Neural progenitor cell (in vitro differentiated cells): ENCODE measurements around the gene ARHGAP9. TPM values are rescaled to one million over a fixed set of nuclear protein-coding genes. Genes with fewer than 3 reads are reported as not detected.
"Not testable (repeated sequence)": the region's sequence is repeated elsewhere in the genome, so short reads cannot be mapped to it uniquely, and the experiment has no call there.

Experiments
- DNase-seq: peaks from one replicate; pipeline ENCODE4 v3.0.0-alpha.2; 2016; ENCODE audit warnings: low spot score
- H2AFZ ChIP-seq: fragments of 200-600 bp; sonication (generic); replicated peaks from 2 replicates; pipeline ENCODE4 v1.6.1; 2016; ENCODE audit warnings: antibody characterized with exemption
- H3F3A ChIP-seq: fragments of 200-600 bp; sonication (generic); 2 replicates; pipeline ENCODE4 v1.6.1; 2016; ENCODE audit warnings: antibody characterized with exemption, low read depth
- H3K27ac ChIP-seq: fragments of 200-600 bp; sonication (generic); 2 replicates; pipeline ENCODE4 v1.5.1; 2016; ENCODE audit warnings: mild to moderate bottlenecking
- H3K27me3 ChIP-seq: fragments of 200-600 bp; sonication (generic); 2 replicates; pipeline ENCODE4 v1.6.1; 2016; ENCODE audit warnings: mild to moderate bottlenecking, moderate library complexity
- H3K36me3 ChIP-seq: fragments of 200-600 bp; sonication (generic); 2 replicates; pipeline ENCODE4 v1.5.1; 2016
- H3K4me1 ChIP-seq: fragments of 200-600 bp; sonication (generic); 2 replicates; pipeline ENCODE4 v1.6.1; 2016; ENCODE audit warnings: mixed run types
- H3K4me2 ChIP-seq: fragments of 200-600 bp; sonication (generic); 2 replicates; pipeline ENCODE4 v1.6.1; 2016
- H3K4me3 ChIP-seq: fragments of 200-600 bp; sonication (generic); 2 replicates; pipeline ENCODE4 v1.5.1; 2016
- H3K79me2 ChIP-seq: fragments of 200-600 bp; sonication (generic); 2 replicates; pipeline ENCODE4 v1.6.1; 2016; ENCODE audit warnings: low read depth
- H3K9ac ChIP-seq: fragments of 200-600 bp; sonication (generic); 2 replicates; pipeline ENCODE4 v1.6.1; 2016
- H3K9me3 ChIP-seq: fragments of 200-600 bp; sonication (generic); 2 replicates; pipeline ENCODE4 v1.5.1; 2016; ENCODE audit warnings: low read depth
- H4K20me1 ChIP-seq: fragments of 200-600 bp; sonication (generic); 2 replicates; pipeline ENCODE4 v1.6.1; 2016; ENCODE audit warnings: low read depth
- H3K27ac Mint-ChIP-seq: 3 replicates; pipeline ENCODE4 v1.8.0; 2021; ENCODE audit warnings: mixed read lengths
- H3K27me3 Mint-ChIP-seq: 2 replicates; pipeline ENCODE4 v1.8.0; 2022; ENCODE audit warnings: low read depth, mild to moderate bottlenecking, inconsistent platforms, moderate library complexity, mixed read lengths; ENCODE audit not compliant: insufficient read depth
- H3K36me3 Mint-ChIP-seq: 3 replicates; pipeline ENCODE4 v1.8.0; 2021; ENCODE audit warnings: mixed read lengths
- H3K4me1 Mint-ChIP-seq: 3 replicates; pipeline ENCODE4 v1.8.0; 2021; ENCODE audit warnings: mixed read lengths
- H3K4me3 Mint-ChIP-seq: 3 replicates; pipeline ENCODE4 v1.8.0; 2021; ENCODE audit warnings: mild to moderate bottlenecking, moderate library complexity, mixed read lengths
- H3K9me3 Mint-ChIP-seq: 3 replicates; pipeline ENCODE4 v1.8.0; 2020; ENCODE audit warnings: mixed read lengths
- EZH2 ChIP-seq: fragments of 200-600 bp; sonication (generic); IDR thresholded peaks from 2 replicates; pipeline ENCODE4 v1.6.1; 2017; ENCODE audit warnings: antibody characterized with exemption, mild to moderate bottlenecking, moderate library complexity
- EZH2phosphoT487 ChIP-seq: fragments of 200-600 bp; sonication (generic); IDR thresholded peaks from 2 replicates; pipeline ENCODE4 v1.6.1; 2017; ENCODE audit warnings: antibody characterized with exemption
- total RNA-seq: library from RNA; depleted of rRNA; stranded (reverse); fragments of >200 nt; gene quantifications from 2 replicates; pipeline ENCODE4 v1.2.3, GENCODE V29; 2015; ENCODE audit warnings: low replicate concordance
- TF ChIP-seq, protein P1 (sequence below): fragments of 200-600 bp; sonication (generic); IDR thresholded peaks from 2 replicates; pipeline ENCODE4 v1.5.1; 2017; ENCODE audit warnings: antibody characterized with exemption, mild to moderate bottlenecking

Gene ARHGAP9
- total RNA-seq, 1 donor from 2014 or later: not detected

DNA sequence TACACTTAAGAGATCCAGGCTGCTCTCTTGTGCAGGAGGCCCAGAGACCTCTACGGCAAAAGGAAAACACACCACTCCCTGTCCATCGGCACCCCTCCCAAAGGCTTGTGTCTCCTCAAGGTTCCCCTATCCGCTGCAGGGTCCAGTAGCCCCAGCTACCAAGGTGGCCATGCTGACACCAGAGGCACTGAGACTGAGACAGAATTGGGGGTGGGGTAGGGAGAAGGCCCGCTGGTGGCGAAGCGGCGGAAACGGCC is 40.1 kb upstream of the ARHGAP9 start:
- TF ChIP-seq EZH2phosphoT487 (no peak), EZH2 (no peak)
- TF ChIP-seq, protein P1, sequence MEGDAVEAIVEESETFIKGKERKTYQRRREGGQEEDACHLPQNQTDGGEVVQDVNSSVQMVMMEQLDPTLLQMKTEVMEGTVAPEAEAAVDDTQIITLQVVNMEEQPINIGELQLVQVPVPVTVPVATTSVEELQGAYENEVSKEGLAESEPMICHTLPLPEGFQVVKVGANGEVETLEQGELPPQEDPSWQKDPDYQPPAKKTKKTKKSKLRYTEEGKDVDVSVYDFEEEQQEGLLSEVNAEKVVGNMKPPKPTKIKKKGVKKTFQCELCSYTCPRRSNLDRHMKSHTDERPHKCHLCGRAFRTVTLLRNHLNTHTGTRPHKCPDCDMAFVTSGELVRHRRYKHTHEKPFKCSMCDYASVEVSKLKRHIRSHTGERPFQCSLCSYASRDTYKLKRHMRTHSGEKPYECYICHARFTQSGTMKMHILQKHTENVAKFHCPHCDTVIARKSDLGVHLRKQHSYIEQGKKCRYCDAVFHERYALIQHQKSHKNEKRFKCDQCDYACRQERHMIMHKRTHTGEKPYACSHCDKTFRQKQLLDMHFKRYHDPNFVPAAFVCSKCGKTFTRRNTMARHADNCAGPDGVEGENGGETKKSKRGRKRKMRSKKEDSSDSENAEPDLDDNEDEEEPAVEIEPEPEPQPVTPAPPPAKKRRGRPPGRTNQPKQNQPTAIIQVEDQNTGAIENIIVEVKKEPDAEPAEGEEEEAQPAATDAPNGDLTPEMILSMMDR: no peak
- H4K20me1 ChIP-seq: peaks cover 44% of the 10 kb centered on the region
- H3K4me1 ChIP-seq: peaks cover 33% of the 10 kb centered on the region
- Mint-ChIP-seq H3K27ac (peak overlapping the region; percentile 28), H3K36me3 (peaks cover 28% of the 10 kb centered on the region), H3K27me3 (peaks cover 13% of the 10 kb centered on the region), H3K4me3 (peak overlapping the region; percentile 98), H3K9me3 (no peaks in the 10 kb centered on the region), H3K4me1 (peaks cover 45% of the 10 kb centered on the region)
- peak; percentile 59 for DNase-seq
- H3K27ac ChIP-seq: peak overlapping the region; percentile 74
- no peaks in the 10 kb centered on the region for H3K36me3 ChIP-seq
- H3F3A ChIP-seq: peaks cover 62% of the 10 kb centered on the region
- H3K79me2 ChIP-seq: peaks cover 24% of the 10 kb centered on the region
- H3K4me2 ChIP-seq: peak overlapping the region; percentile 81
- peak overlapping the region; percentile 48 for H3K9ac ChIP-seq
- H3K27me3 ChIP-seq: no peaks in the 10 kb centered on the region
- H3K4me3 ChIP-seq: peak overlapping the region; percentile 59
- no peaks in the 10 kb centered on the region for H3K9me3 ChIP-seq
- H2AFZ ChIP-seq: no peak overlapping the region

- Histone ChIP-seq H3K4me1 (peaks cover 29% of the 10 kb centered on the region), H3K27ac (peak overlapping the region; percentile 74), H3K36me3 (peaks cover 3% of the 10 kb centered on the region), H2AFZ (no peak overlapping the region), H3F3A (peaks cover 56% of the 10 kb centered on the region), H3K4me3 (peak overlapping the region; percentile 59), H4K20me1 (peaks cover 40% of the 10 kb centered on the region), H3K9ac (peak overlapping the region; percentile 48), H3K4me2 (peak overlapping the region; percentile 81), H3K9me3 (no peaks in the 10 kb centered on the region), H3K27me3 (no peaks in the 10 kb centered on the region), H3K79me2 (peaks cover 19% of the 10 kb centered on the region)
- TF ChIP-seq EZH2: no peak
- TF ChIP-seq EZH2phosphoT487: no peak
- TF ChIP-seq, protein P1: no peak
- peak overlapping the region; percentile 98 for H3K4me3 Mint-ChIP-seq
- H3K9me3 Mint-ChIP-seq: no peaks in the 10 kb centered on the region
- peaks cover 13% of the 10 kb centered on the region for H3K27me3 Mint-ChIP-seq
- peak overlapping the region; percentile 28 for H3K27ac Mint-ChIP-seq
- H3K36me3 Mint-ChIP-seq: peaks cover 31% of the 10 kb centered on the region
- peaks cover 40% of the 10 kb centered on the region for H3K4me1 Mint-ChIP-seq
- DNase-seq: peak; percentile 76
These were observed 39.5 kb upstream of the ARHGAP9 start for GRCh38 chr12:57518920-57519795.

DNA sequence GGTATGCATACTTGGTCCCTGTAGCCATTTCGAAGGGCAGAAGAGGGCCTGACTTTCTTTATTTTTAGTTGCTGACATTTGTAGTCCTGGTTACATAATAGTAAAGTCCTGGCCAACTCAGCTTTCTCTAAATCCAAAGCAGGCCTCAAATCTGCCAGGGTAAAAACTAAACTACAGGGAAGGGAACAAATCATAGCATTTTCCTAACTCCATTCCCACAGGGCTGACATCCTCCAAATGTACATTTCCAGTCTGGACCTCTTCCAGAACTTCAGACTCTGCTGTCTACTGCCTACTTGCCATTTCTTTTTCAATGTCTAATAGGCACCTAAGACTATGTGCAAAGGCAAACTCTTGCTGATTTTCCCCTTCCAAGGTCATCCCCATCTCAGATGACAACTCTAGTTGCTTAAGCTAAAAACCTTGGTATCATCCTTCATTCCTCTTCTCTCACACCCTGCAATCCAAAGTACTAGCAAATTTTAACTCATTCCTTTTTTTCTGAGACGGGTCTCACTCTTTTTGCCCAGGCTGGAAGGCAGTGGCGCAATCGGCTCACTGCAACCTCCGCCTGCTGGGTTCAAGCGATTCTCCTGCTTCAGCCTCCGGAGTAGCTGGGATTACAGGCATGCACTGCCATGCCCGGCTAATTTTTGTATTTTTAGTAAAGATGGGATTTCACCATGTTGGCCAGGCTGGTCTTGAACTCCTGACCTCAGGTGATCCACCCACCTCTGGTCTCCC is 38.7 kb upstream of the ARHGAP9 start:
- Histone ChIP-seq H3K79me2 (peaks cover 11% of the 10 kb centered on the region), H3K9me3 (no peaks in the 10 kb centered on the region), H3K4me1 (peaks cover 22% of the 10 kb centered on the region), H3K9ac (no peak overlapping the region), H3K36me3 (peaks cover 3% of the 10 kb centered on the region), H2AFZ (no peak overlapping the region), H4K20me1 (peaks cover 32% of the 10 kb centered on the region), H3K4me3 (no peak overlapping the region), H3F3A (peaks cover 49% of the 10 kb centered on the region), H3K4me2 (peak overlapping the region; percentile 81), H3K27ac (no peak overlapping the region), H3K27me3 (no peaks in the 10 kb centered on the region)
- Mint-ChIP-seq H3K36me3 (peaks cover 30% of the 10 kb centered on the region), H3K9me3 (no peaks in the 10 kb centered on the region), H3K4me3 (peak overlapping the region; percentile 61), H3K4me1 (peaks cover 32% of the 10 kb centered on the region), H3K27ac (no peak overlapping the region), H3K27me3 (peaks cover 13% of the 10 kb centered on the region)
- DNase-seq: no peak
- TF ChIP-seq EZH2 (no peak), EZH2phosphoT487 (no peak)
- TF ChIP-seq, protein P1: no peak

DNA sequence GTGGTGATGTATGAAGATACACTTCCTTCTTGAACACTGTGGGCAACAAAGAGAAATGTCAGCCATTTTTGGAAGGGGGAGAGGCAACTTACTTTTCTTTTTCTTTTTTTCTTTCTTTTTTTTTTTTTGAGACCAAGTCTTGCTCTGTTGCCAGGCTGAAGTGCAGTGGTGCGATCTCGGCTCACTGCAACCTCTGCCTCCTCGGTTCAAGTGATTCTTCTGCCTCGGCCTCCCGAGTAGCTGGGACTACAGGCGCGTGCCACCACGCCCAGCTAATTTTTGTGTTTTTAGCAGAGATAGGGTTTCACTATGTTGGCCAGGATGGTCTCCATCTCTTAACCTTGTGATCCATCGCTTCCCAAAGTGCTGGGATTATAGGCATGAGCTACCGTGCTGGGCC is 38.1 kb upstream of the ARHGAP9 start:
- not testable (repeated sequence) for H3K9me3 Mint-ChIP-seq
- peaks cover 36% of the 10 kb centered on the region for H3K36me3 Mint-ChIP-seq

More for the DNA sequence above, 38.1 kb upstream of the ARHGAP9 start:
- DNase-seq, H3K4me2 ChIP-seq, H3K36me3 ChIP-seq, H3K27me3 ChIP-seq, H2AFZ ChIP-seq, H3K9me3 ChIP-seq, H3K9ac ChIP-seq, H3K4me3 Mint-ChIP-seq, H3K27ac Mint-ChIP-seq, H3K27ac ChIP-seq, H3K4me3 ChIP-seq: not testable (repeated sequence)
- peaks cover 32% of the 10 kb centered on the region for H4K20me1 ChIP-seq
- H3K4me1 ChIP-seq: peaks cover 22% of the 10 kb centered on the region
- H3F3A ChIP-seq: peaks cover 45% of the 10 kb centered on the region
- Mint-ChIP-seq H3K27me3 (peaks cover 11% of the 10 kb centered on the region), H3K4me1 (peaks cover 29% of the 10 kb centered on the region)
- H3K79me2 ChIP-seq: peaks cover 11% of the 10 kb centered on the region
